AML-193 (cell line): ENCODE results near the gene NDUFS7.
"Not testable (repeated sequence)": the region's sequence is repeated elsewhere in the genome, so short reads cannot be mapped to it uniquely, and the experiment has no call there.

Experiments used
- DNase-seq, 2 experiments: peaks; one replicate each; lab custom pipeline; 2025; lab: John Stamatoyannopoulos, UW

Gene NDUFS7

GRCh38 chr19:1432507-1432887 is 48.8 kb downstream of the NDUFS7 start:
- no peak for DNase-seq

GRCh38 chr19:1433119-1434039 is 49.7 kb downstream of the NDUFS7 start:
- DNase-seq: no peak

- DNase-seq: no peak
Measured at GRCh38 chr19:1434040-1434366, 50.3 kb downstream of the NDUFS7 start.

GRCh38 chr19:1434577-1435060 is 50.9 kb downstream of the NDUFS7 start:
- DNase-seq: no peak

GRCh38 chr19:1435378-1435989 is 51.8 kb downstream of the NDUFS7 start:
- no peak for DNase-seq

GRCh38 chr19:1437609-1438008 is 53.9 kb downstream of the NDUFS7 start:
- no peak for DNase-seq

GRCh38 chr19:1438035-1438932 is 54.6 kb downstream of the NDUFS7 start, which contains the start of gene RPS15:
Gene RPS15, plus strand, starts transcription at chr19:1438396. Its CDS starts 30 bp downstream, at chr19:1438426.
- DNase-seq: peak; percentile 83 to 92

- no peak for DNase-seq
Measured at GRCh38 chr19:1438933-1439354, 55.2 kb downstream of the NDUFS7 start.

GRCh38 chr19:1439525-1440417 is 56.1 kb downstream of the NDUFS7 start:
- DNase-seq: not testable (repeated sequence)

GRCh38 chr19:1440418-1440801 is 56.7 kb downstream of the NDUFS7 start:
- DNase-seq: no peak

- DNase-seq: no peak
Measured at GRCh38 chr19:1441022-1441426, 57.3 kb downstream of the NDUFS7 start.

- no peak for DNase-seq
Measured at GRCh38 chr19:1441677-1442438, 58.2 kb downstream of the NDUFS7 start.
